ENCODE measurements around the gene APRT. TPM values are rescaled to one million over a fixed set of nuclear protein-coding genes. Genes with fewer than 3 reads are reported as not detected.

The APRT gene
- total RNA-seq, 1 experiment from 2014 or later, result 311 TPM

DNA sequence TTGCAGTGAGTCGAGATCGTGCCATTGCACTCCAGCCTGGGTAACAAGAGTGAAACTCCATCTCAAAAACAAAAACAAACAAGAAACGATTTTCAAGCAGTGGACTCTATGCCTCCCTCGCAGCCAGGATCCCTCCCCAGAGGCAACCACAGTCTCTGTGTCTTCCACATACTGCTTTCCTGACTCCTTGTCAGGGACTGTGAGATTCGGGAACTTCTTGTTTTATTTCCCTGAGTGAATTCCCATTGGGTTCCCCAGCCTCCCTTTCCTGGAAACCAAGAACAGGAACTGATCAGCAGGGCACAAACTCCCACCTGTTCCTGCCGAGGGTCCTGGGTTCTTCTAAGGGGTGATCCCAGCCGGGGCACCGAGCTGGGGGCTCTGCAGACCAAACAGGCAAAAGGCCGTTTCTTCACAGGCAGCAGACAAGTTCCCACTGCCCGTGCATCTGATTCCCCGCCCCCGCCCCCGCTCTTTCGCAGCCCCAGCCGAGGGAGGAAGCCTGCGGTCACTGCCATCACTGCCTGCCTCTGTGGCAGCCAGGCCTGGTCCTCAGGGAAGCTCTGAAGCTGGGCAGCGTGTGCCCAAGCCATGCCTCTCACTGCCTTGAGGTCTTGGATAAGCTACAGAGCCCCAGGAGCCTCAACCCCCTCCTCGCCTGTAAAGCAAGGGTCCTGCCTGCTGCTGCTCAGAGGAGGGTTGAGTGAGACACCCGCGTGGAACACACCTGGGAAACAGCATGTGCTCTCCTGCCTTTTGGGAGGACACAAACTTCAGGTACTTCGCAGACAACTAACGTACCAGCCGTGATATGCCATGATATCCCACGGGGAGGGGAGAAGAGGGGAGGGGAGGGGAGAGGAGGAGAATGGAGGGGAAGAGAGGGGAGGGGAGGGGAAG is 21.2 kb downstream of the APRT start:
- no TSS peak for BruUV-seq (replicated peaks)
- POLR2A ChIA-PET, result no interaction called here
- no peak overlapping the region for H3K4me2 ChIP-seq (ENCODE audit: low read length)

More for the DNA sequence above, 21.2 kb downstream of the APRT start:
- Histone ChIP-seq H3K9me3 (ENCODE audit: control insufficient read depth in 1 of 2, insufficient read depth in 1 of 2, low read depth in 1 of 2, low read length in 2 of 2) (no peaks in the 10 kb centered on the region), H3K4me3 (replicated peaks in 1 of 2; ENCODE audit: low read depth in 1 of 2, low read length in 2 of 2) (no peak overlapping the region), H3K9me2 (ENCODE audit: insufficient read depth) (no peaks in the 10 kb centered on the region), H3K27ac (ENCODE audit: low read depth, low read length) (no peak overlapping the region), H3K9ac (ENCODE audit: low read length) (no peak overlapping the region), H4K20me1 (ENCODE audit: insufficient read depth) (no peaks in the 10 kb centered on the region), H3K27me3 (ENCODE audit: insufficient read depth, low read length) (no peaks in the 10 kb centered on the region), H3K4me1 (ENCODE audit: control insufficient read depth in 1 of 2, insufficient read depth in 2 of 2, low read length in 2 of 2) (peaks cover 7 to 15% of the 10 kb centered on the region in 2 experiments), H2AFZ (ENCODE audit: low read depth, low read length, poor library complexity, severe bottlenecking) (no peak overlapping the region), H3K36me3 (ENCODE audit: control insufficient read depth in 1 of 2, insufficient read depth in 2 of 2, low read length in 2 of 2) (no peaks in the 10 kb centered on the region), H3K79me2 (ENCODE audit: insufficient read depth, low read length) (no peaks in the 10 kb centered on the region; the same call in 1 of the 2 replicates)
- ATAC-seq (no peak), DNase-seq (ENCODE audit: low read depth, low spot score) (no peak)
- TF ChIP-seq CTCF (IDR thresholded peaks at IDR 0.05 in 2 of 3, conservative IDR thresholded peaks at IDR 0.05 in 1 of 3; ENCODE audit: borderline replicate concordance in 1 of 3, insufficient read depth in 1 of 3, low read depth in 2 of 3, low read length in 2 of 3) (no peak), POLR2A (IDR thresholded peaks at IDR 0.05; ENCODE audit: borderline replicate concordance, extremely low read depth, insufficient read depth, insufficient read length) (no peak), ZNF274 (IDR thresholded peaks at IDR 0.05; ENCODE audit: low read depth, low read length) (no peak), CBX3 (IDR thresholded peaks at IDR 0.05; ENCODE audit: low read depth) (no peak), FOSL1 (IDR thresholded peaks at IDR 0.05; ENCODE audit: low read depth) (no peak), EZH2 (IDR thresholded peaks at IDR 0.05) (no peak), EGR1 (IDR thresholded peaks at IDR 0.05; ENCODE audit: low read depth) (no peak), ELF1 (IDR thresholded peaks at IDR 0.05; ENCODE audit: borderline replicate concordance, low read depth) (no peak), YY1 (IDR thresholded peaks at IDR 0.05; ENCODE audit: extremely low read depth, insufficient replicate concordance, low read depth, low read length) (no peak), CEBPB (IDR thresholded peaks at IDR 0.05; ENCODE audit: low read depth) (no peak), MAX (IDR thresholded peaks at IDR 0.05) (no peak), EZH2phosphoT487 (IDR thresholded peaks at IDR 0.05; ENCODE audit: borderline replicate concordance) (no peak), JUND (IDR thresholded peaks at IDR 0.05) (no peak), RAD21 (IDR thresholded peaks at IDR 0.05; ENCODE audit: low read depth) (no peak), ZFX (IDR thresholded peaks at IDR 0.05) (no peak), SIN3A (IDR thresholded peaks at IDR 0.05; ENCODE audit: low read depth) (no peak), REST (IDR thresholded peaks at IDR 0.05; ENCODE audit: low read depth) (no peak)
- TF ChIP-seq, protein P1, sequence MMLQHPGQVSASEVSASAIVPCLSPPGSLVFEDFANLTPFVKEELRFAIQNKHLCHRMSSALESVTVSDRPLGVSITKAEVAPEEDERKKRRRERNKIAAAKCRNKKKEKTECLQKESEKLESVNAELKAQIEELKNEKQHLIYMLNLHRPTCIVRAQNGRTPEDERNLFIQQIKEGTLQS (IDR thresholded peaks at IDR 0.05), result no peak
- RAD21 ChIA-PET (ENCODE audit: low non-redundant PET in 1 of 2, low total read pairs in 2 of 2, uncharacterized antibody in 2 of 2, unreplicated experiment in 2 of 2), result no interaction called here
- intact Hi-C loops (cut with micrococcal nuclease), result no loop called here
- CTCF ChIA-PET, result no interaction called here
